CD4-positive, alpha-beta T cell treated with Interferon gamma for 1 hour (primary cell): ENCODE data around the gene PIP4K2B.
A peak's percentile ranks its signal among the peaks of the same experiment; 100 is the strongest.
"Not testable (repeated sequence)": the region's sequence is repeated elsewhere in the genome, so short reads cannot be mapped to it uniquely, and the experiment has no call there.

Experiments used
- DNase-seq: peaks from one replicate; pipeline ENCODE4 v3.0.0-alpha.2; 2020

Gene PIP4K2B

DNA sequence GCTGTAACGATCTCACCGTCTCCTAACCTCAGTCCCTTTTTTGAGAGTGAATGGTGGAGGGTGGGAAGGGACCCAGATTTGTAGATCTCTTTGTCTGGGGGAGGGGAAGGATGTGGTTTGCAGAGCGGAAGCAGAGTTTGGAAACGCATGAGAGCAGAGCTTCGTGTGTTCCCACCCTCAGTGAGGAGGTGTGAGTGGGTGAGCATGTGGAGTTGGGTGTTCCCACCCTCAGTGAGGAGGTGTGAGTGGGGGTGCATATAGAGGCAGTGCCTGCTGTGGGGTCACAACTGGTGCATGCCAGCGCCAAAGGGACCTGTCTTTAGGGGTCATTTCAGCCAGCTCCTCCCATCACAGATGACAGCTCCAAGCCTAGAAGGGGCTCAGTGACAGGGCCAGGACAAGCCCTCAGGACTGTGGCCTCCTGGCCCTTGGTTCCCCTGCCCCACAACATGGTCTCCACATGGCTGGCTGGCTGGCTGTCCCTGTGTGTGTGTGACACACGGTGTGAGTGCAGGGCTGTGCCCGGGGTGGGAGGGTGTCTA, 71.0 kb downstream of the PIP4K2B start:
- DNase-seq: peak; percentile 79

GRCh38 chr17:38727736-38728135, 71.6 kb downstream of the PIP4K2B start:
- peak; percentile 49 for DNase-seq

- not testable (repeated sequence) for DNase-seq
These were observed 73.2 kb downstream of the PIP4K2B start for GRCh38 chr17:38726145-38726544.

DNA sequence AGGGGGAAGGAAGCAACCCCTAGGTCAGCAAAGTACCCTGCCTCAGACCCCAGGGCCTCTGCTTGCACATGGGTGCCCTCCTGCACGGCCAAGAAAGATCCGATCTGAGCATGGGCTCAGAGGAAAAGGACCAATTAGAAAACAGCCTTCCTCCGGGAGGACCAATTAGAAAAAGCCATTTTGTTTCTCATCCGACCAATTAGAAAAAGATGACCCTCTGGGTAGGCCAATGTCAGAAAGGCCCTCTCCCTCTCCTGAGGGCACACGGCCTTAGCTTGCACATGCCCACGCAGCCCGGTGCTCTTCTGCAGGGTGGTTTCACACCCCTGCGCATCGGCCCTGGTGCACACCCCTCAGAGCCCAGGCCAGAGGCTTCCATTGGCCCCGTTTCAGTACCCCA, 74.3 kb downstream of the PIP4K2B start:
- no peak for DNase-seq

GRCh38 chr17:38724337-38724988, 74.9 kb downstream of the PIP4K2B start:
- DNase-seq: no peak

DNA sequence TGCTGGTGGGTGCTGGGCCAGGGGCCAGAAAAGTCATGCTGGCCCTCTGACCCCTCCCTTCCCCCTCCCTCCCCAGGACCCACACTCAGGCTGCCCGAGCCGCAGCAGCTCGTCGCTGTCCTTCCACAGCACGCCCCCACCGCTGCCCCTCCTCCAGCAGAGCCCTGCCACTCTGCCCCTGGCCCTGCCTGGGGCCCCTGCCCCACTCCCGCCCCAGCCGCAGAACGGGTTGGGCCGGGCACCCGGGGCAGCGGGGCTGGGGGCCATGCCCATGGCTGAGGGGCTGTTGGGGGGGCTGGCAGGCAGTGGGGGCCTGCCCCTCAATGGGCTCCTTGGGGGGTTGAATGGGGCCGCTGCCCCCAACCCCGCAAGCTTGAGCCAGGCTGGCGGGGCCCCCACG, 77.6 kb downstream of the PIP4K2B start:
- no peak for DNase-seq

DNA sequence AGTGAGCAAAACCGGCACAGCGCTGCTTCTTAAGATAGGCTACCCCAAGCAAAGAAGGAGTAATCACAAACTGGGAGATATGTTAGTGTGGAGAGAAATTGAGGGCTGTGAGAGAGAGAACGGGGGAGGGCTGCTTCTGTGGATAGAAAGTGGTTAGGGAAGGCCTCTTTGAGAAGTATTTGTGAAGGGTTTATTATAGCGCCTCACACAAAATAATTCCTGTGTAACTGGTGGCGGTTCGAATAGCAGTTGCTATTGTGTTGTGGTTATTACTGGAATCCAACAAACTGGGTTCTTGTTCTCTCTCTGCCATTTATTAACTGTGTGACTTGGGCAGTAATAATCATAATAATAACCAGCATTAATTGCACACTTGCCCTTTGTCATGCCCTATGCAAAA, 78.4 kb downstream of the PIP4K2B start:
- no peak for DNase-seq

- DNase-seq: no peak
These were observed 79.3 kb downstream of the PIP4K2B start for GRCh38 chr17:38719943-38720641.

GRCh38 chr17:38719289-38719942, 79.9 kb downstream of the PIP4K2B start:
- DNase-seq: no peak

DNA sequence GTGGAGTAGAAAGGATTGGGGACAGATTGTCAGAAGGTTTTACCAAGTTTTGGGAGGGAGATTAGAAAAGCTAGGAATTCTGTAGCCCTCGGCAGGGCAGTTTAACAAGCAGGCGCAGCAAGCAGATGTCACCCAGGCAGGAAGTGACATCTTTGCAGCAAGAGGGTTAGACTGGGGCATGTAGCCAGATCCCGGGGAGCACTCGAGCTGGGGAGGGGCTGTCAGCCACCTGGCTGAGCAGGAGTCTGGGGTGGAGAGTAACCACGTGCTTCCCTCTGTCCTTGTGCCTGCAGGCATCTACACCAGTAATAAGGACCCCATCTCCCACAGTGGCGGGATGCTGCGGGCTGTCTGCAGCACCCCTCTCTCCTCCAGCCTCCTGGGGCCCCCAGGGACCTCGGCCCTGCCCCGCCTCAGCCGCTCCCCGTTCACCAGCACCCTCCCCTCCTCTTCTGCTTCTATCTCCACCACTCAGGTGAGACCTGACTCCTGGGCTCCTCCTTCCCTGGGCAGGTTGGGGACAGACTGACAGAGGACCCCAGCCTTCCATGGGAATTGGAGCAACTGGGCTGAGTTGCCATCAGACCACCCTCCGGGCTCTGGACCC, 82.1 kb downstream of the PIP4K2B start:
- no peak for DNase-seq

GRCh38 chr17:38716368-38717005, 82.9 kb downstream of the PIP4K2B start:
- DNase-seq: no peak
